GM12878 (cell line): Measurements from ENCODE around the gene DIAPH1. TPM values are rescaled to one million over a fixed set of nuclear protein-coding genes. Genes with fewer than 3 reads are reported as not detected.

Experiments
- ATAC-seq: fragments of 200-7000 bp; cut with Tn5 transposase; 3 replicates; pipeline ENCODE4 v1.9.1; 2020; ENCODE audit warnings: mild to moderate bottlenecking, moderate library complexity
- BruUV-seq: library from RNA; stranded (reverse); fragments of 400-500 nt; replicated peaks from 2 replicates; lab custom pipeline; 2021; lab: Mats Ljungman, UMichigan
- CTCF ChIA-PET: fragments of 300-600 bp; sonication (Branson Sonifier 250); formaldehyde crosslinking; extraction: SDS; loops from one replicate; lab custom pipeline; 2021; ENCODE audit warnings: inconsistent platforms; lab: Yijun Ruan, JAX
- POLR2A ChIA-PET: fragments of 350-600 bp; formaldehyde crosslinking; extraction: SDS; loops from one replicate; lab custom pipeline; 2021; ENCODE audit warnings: inconsistent platforms; lab: Charles Lee
- RAD21 ChIA-PET: fragments of 300-600 bp; sonication (Branson Sonifier 250); formaldehyde crosslinking; loops from one replicate; lab custom pipeline; 2023; ENCODE audit warnings: antibody characterized with exemption; ENCODE audit not compliant: unreplicated experiment; lab: Charles Lee
- SMC1A ChIA-PET: fragments of 300-600 bp; sonication (Branson Sonifier 250); formaldehyde crosslinking; loops from one replicate; lab custom pipeline; 2023; ENCODE audit not compliant: unreplicated experiment, uncharacterized antibody; lab: Charles Lee
- DNase-seq: peaks from one replicate; pipeline ENCODE4 v3.0.0-alpha.2; 2011; ENCODE audit warnings: low read depth, low spot score
- FAIRE-seq: peaks from 3 replicates; lab custom pipeline; 2011; peaks lifted over from hg19 to GRCh38; lab: Jason Lieb, UNC
- H2AFZ ChIP-seq: 2 replicates; pipeline ENCODE4 v1.6.0; 2011; ENCODE audit warnings: low read depth, low read length, control low read depth; ENCODE audit not compliant: control insufficient read depth
- H3K27ac ChIP-seq: 2 replicates; pipeline ENCODE4 v1.5.1; 2011; ENCODE audit warnings: control low read depth; ENCODE audit not compliant: control insufficient read depth, insufficient read depth
- H3K27me3 ChIP-seq, 2 experiments: replicated peaks in 1 of 2; 2 replicates each; pipeline versions ENCODE4 v1.6.0 to v1.6.1; 2011; ENCODE audit warnings: low read length in 1 of 2; ENCODE audit not compliant: control insufficient read depth in 2 of 2, insufficient read depth in 2 of 2
- H3K36me3 ChIP-seq, 2 experiments: 2 replicates each; pipeline ENCODE4 v1.5.1; 2011; ENCODE audit warnings: low read length in 1 of 2; ENCODE audit not compliant: control insufficient read depth in 2 of 2, insufficient read depth in 2 of 2
- H3K4me1 ChIP-seq: 2 replicates; pipeline ENCODE4 v1.6.1; 2011; ENCODE audit warnings: mild to moderate bottlenecking, low read length, moderate library complexity, mixed read lengths; ENCODE audit not compliant: control insufficient read depth, insufficient read depth
- H3K4me2 ChIP-seq: 2 replicates; pipeline ENCODE4 v1.6.0; 2011; ENCODE audit warnings: control low read depth; ENCODE audit not compliant: control insufficient read depth, insufficient read depth
- H3K4me3 ChIP-seq: fragments of 200-600 bp; sonication (generic); 2 replicates; pipeline ENCODE4 v1.5.1; 2016
- H3K79me2 ChIP-seq: 2 replicates; pipeline ENCODE4 v1.6.0; 2011; ENCODE audit warnings: low read length; ENCODE audit not compliant: control insufficient read depth, insufficient read depth
- H3K9ac ChIP-seq: 2 replicates; pipeline ENCODE4 v1.8.0; 2011; ENCODE audit warnings: low read length, control low read depth, mixed read lengths; ENCODE audit not compliant: control insufficient read depth, insufficient read depth
- H3K9me3 ChIP-seq: replicated peaks from 3 replicates; pipeline ENCODE4 v1.5.1; 2011; ENCODE audit warnings: mild to moderate bottlenecking, low read length; ENCODE audit not compliant: control insufficient read depth, insufficient read depth
- H4K20me1 ChIP-seq: 2 replicates; pipeline ENCODE4 v1.6.0; 2011; ENCODE audit not compliant: control insufficient read depth, insufficient read depth
- CREM ChIP-seq: IDR thresholded peaks from 2 replicates; pipeline ENCODE4 v1.6.1; 2014; ENCODE audit warnings: antibody characterized with exemption, low read depth
- FOXM1 ChIP-seq: IDR thresholded peaks from 2 replicates; pipeline ENCODE4 v1.6.1; 2012; ENCODE audit warnings: low read depth, mild to moderate bottlenecking, inconsistent platforms, low read length, moderate library complexity
- KAT2A ChIP-seq: conservative IDR thresholded peaks from 2 replicates; pipeline ENCODE4 v1.6.1; 2011; ENCODE audit warnings: low read depth, low read length; ENCODE audit not compliant: control insufficient read depth
- RFX5 ChIP-seq: IDR thresholded peaks from 2 replicates; pipeline ENCODE4 v1.6.1; 2011; ENCODE audit warnings: low read depth, low read length, improper control_type of control experiment
- WGBS: methylation state at CpG from one replicate; pipeline ENCODE4 v1.1.6; 2016; ENCODE audit warnings: low lambda C conversion rate; ENCODE audit not compliant: insufficient replicate concordance, insufficient coverage; ENCODE audit errors: missing lambda C conversion rate; 5-methylcytosine and 5-hydroxymethylcytosine counted together
- in situ Hi-C: fragments of 300-500 bp; cut with MboI; formaldehyde crosslinking; loops from 9 replicates; pipeline ENCODE4 v1.14.3; 2018; ENCODE audit warnings: mixed read lengths
- intact Hi-C: fragments of 100-400 bp; cut with micrococcal nuclease; formaldehyde crosslinking; loops from one replicate; pipeline ENCODE4 v1.14.2; 2022; ENCODE audit not compliant: unreplicated experiment
- polyA plus RNA-seq, 11 experiments: library from polyadenylated mRNA; depleted of rRNA in 4 of 11; unstranded in 6 of 11; stranded (reverse) in 5 of 11; fragments of >200 nt; fragmentation: Nextera tagmentation in 4 of 11; fragmentation: Illumina TruSeq in 1 of 11; extraction: Ambion mirVana in 4 of 11; extraction: Trizol in 1 of 11; gene quantifications; 1 replicate in 1 of 11; 2 replicates in 10 of 11; pipeline versions ENCODE4 v1.2.1 to v1.2.3, GENCODE V29; 2011 to 2016; ENCODE audit warnings: inconsistent platforms in 2 of 11, missing spikeins in 2 of 11, low read depth in 1 of 11
- total RNA-seq, 4 experiments: library from RNA; depleted of rRNA in 3 of 4; stranded (reverse); fragments of >200 nt in 3 of 4; fragmentation: Illumina TruSeq in 1 of 4; extraction: Trizol in 1 of 4; gene quantifications; 2 replicates each; pipeline versions ENCODE4 v1.2.1 to v1.2.3, GENCODE V29; 2013 to 2021
- TF ChIP-seq, protein P1 (sequence below): IDR thresholded peaks from 2 replicates; pipeline ENCODE4 v1.6.1; 2011; ENCODE audit warnings: borderline replicate concordance, low read depth, mild to moderate bottlenecking, moderate library complexity, low read length; ENCODE audit not compliant: insufficient read depth, poor library complexity, severe bottlenecking

DIAPH1 gene
- total and polyA plus RNA-seq, 10 of the 15 experiments (the other 5 are each of a cell fraction or from before 2014, with no cell fraction given) = 37.8 to 168 (median 59.0) TPM

DNA sequence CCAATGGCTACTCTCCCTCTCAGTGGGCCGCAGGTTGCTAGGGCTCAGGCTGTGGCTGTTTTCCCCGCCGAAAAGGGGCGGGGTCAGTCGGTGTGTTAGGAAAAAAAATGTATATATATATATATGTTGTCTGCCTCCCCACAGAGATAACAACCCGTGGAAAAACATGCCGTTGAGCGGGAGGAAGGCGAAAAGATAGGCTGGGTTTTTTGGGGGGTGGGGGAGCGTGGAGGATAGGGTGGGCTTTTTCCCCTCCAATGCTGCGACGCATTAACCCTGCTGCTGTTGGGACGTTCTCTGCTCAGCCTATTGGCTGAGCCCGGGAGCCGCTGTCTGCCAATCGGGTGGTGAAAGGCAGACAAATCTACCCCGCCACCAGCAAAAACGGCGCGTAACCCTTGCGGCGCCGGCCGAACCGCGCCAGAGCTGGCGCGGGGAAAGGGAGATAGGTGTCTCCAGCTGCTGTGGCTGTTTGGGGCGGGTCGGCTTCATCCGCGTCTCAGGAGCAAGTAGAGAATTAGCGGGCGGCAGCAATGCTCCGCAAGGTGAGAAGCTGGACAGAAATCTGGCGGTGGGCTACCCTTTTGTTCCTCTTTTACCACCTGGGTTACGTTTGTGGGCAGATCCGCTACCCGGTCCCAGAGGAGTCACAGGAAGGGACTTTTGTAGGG lies 134.0 kb downstream of the DIAPH1 start, which contains the start of gene PCDHGC4:
PCDHGC4 (plus strand) TSS at position 390 of the 671 bp plus-strand sequence; CDS start at position 534, 144 bp downstream.
- DNase-seq = no peak
- Histone ChIP-seq H3K4me1 (peaks cover 6% of the 10 kb centered on the region), H3K79me2 (no peaks in the 10 kb centered on the region)
- BruUV-seq = no TSS peak
- TF ChIP-seq, protein P1, sequence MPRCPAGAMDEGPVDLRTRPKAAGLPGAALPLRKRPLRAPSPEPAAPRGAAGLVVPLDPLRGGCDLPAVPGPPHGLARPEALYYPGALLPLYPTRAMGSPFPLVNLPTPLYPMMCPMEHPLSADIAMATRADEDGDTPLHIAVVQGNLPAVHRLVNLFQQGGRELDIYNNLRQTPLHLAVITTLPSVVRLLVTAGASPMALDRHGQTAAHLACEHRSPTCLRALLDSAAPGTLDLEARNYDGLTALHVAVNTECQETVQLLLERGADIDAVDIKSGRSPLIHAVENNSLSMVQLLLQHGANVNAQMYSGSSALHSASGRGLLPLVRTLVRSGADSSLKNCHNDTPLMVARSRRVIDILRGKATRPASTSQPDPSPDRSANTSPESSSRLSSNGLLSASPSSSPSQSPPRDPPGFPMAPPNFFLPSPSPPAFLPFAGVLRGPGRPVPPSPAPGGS = no peak
- TF ChIP-seq CREM = no peak
- peak; percentile 54; the same call in 1 of the 2 replicates for TF ChIP-seq RFX5
- 0 out of 2 replicates have a peak, but pooled peaks have one; percentile 10 for TF ChIP-seq FOXM1
- TF ChIP-seq KAT2A = no peak
- TF ChIP-seq, all 136 proteins: peak for 2
- peak within 1 kb of the TSS; percentile 28 for H3K4me2 ChIP-seq
- H2AFZ ChIP-seq = no peak within 1 kb of the TSS; the same call in 1 of the 2 replicates
- ChIA-PET POLR2A (no interaction called here), SMC1A (interaction anchor here (0.6 to 1.2 kb wide), 3 partner anchors 9 to 336 kb away, joined by 3 to 5 read pairs (median 3); partner anchors contain the start of gene PCDHGC3), CTCF (interaction anchor here (1.3 to 8.1 kb wide), 7 partner anchors 10 to 79 kb away, joined by 3 to 90 read pairs (median 11); partner anchors contain the start of genes PCDHGA11 and PCDHGC3), RAD21 (interaction anchor here (1.6 kb wide), 1 partner anchor 9 kb away, joined by 6 read pairs; the partner anchor contains the start of gene PCDHGC3)
- no peak for FAIRE-seq
- H3K9me3 ChIP-seq = no peaks in the 10 kb centered on the region
- 29% methylated on average over 39 of the region's 39 CpGs for WGBS
- H3K27ac ChIP-seq = no peak within 1 kb of the TSS
- H3K4me3 ChIP-seq = peak within 1 kb of the TSS; percentile 36
- peak; percentile 73 for ATAC-seq
- H3K9ac ChIP-seq = no peak within 1 kb of the TSS
- H3K36me3 ChIP-seq = no peaks in the 10 kb centered on the region; a peak in 1 of 4 replicates
- H4K20me1 ChIP-seq = no peaks in the 10 kb centered on the region
- intact Hi-C loops = no loop called here
- in situ Hi-C loops = no loop called here
- H3K27me3 ChIP-seq = peaks cover 0 to 3% of the 10 kb centered on the region in 2 experiments; a peak in 2 of 4 replicates
